Spleen (tissue), 11 donors: Measurements from ENCODE around the gene GPR15LG. TPM values are rescaled to one million over a fixed set of nuclear protein-coding genes. Genes with fewer than 3 reads are reported as not detected.

Source experiments
- DNase-seq: peaks from one replicate; pipeline ENCODE4 v3.0.0-alpha.2; 2020
- H3K27ac ChIP-seq, 8 donors: fragments of 200-600 bp; sonication (generic) in 7 of 8; 1 replicate in 4 of 8; 2 replicates in 4 of 8; pipeline versions ENCODE4 v1.5.0 to v1.8.0; 2016 to 2021; ENCODE audit warnings: inconsistent platforms in 4 of 8, mild to moderate bottlenecking in 4 of 8, moderate library complexity in 1 of 8
- H3K27me3 ChIP-seq, 7 donors: fragments of 200-600 bp; sonication (generic) in 6 of 7; replicated peaks in 1 of 7; 1 replicate in 4 of 7; 2 replicates in 3 of 7; pipeline versions ENCODE4 v1.5.0 to v1.8.0; 2016 to 2021; ENCODE audit warnings: inconsistent platforms in 3 of 7, mild to moderate bottlenecking in 1 of 7
- H3K36me3 ChIP-seq, 6 donors: fragments of 200-600 bp; sonication (generic) in 5 of 6; 1 replicate in 4 of 6; 2 replicates in 2 of 6; pipeline versions ENCODE4 v1.5.0 to v1.8.0; 2016 to 2021; ENCODE audit warnings: inconsistent platforms in 2 of 6
- H3K4me1 ChIP-seq, 6 donors: fragments of 200-600 bp; sonication (generic) in 5 of 6; 1 replicate in 3 of 6; 2 replicates in 3 of 6; pipeline versions ENCODE4 v1.5.0 to v1.8.0; 2016 to 2021; ENCODE audit warnings: inconsistent platforms in 3 of 6
- H3K4me3 ChIP-seq, 8 donors: fragments of 200-600 bp; sonication (generic) in 7 of 8; 1 replicate in 4 of 8; 2 replicates in 4 of 8; pipeline versions ENCODE4 v1.5.0 to v1.8.0; 2016 to 2021; ENCODE audit warnings: inconsistent platforms in 4 of 8, mild to moderate bottlenecking in 4 of 8, moderate library complexity in 2 of 8
- H3K9me3 ChIP-seq, 8 donors: fragments of 200-600 bp; sonication (generic) in 7 of 8; 1 replicate in 4 of 8; 2 replicates in 4 of 8; pipeline versions ENCODE4 v1.5.0 to v1.8.0; 2016 to 2021; ENCODE audit warnings: inconsistent platforms in 4 of 8
- POLR2A ChIP-seq, 3 donors: fragments of 450-650 bp; IDR thresholded peaks; one replicate each; pipeline ENCODE4 v1.5.1; 2017; ENCODE audit warnings: antibody characterized with exemption in 3 of 3, mild to moderate bottlenecking in 1 of 3
- POLR2AphosphoS5 ChIP-seq, 3 donors: sonication (generic); formaldehyde crosslinking; IDR thresholded peaks; one replicate each; pipeline ENCODE4 v1.5.1; 2017; ENCODE audit warnings: antibody characterized with exemption in 3 of 3
- WGBS, 5 donors: extraction: QIAGEN DNeasy Blood & Tissue Kit in 3 of 5; methylation state at CpG; one replicate each; pipeline versions ENCODE4 v1.1.5 to v1.1.7; 2013 to 2018; 5-methylcytosine and 5-hydroxymethylcytosine counted together
- intact Hi-C: fragments of 100-400 bp; cut with DNase I; formaldehyde crosslinking; loops from one replicate; pipeline ENCODE4 v1.15.0; 2023; ENCODE audit warnings: low total_unique reads
- polyA plus RNA-seq, 3 donors: library from polyadenylated mRNA; stranded (reverse); fragments of 200-250 nt; gene quantifications; one replicate each; pipeline ENCODE4 v1.2.1, GENCODE V29; 2013
- total RNA-seq, 7 donors: library from RNA; depleted of rRNA in 3 of 7; stranded (reverse); fragments of >200 nt in 3 of 7; fragmentation: NEBNext Ultra II Directional in 4 of 7; extraction: Animal tissue kit (Norgen Biotek cat#: 25700) in 4 of 7; gene quantifications; one replicate each; pipeline versions ENCODE4 v1.1.0 to v1.2.1, GENCODE V29; 2016 to 2021
- TF ChIP-seq, protein P1 (sequence below), 11 experiments: fragments of 200-600 bp in 7 of 11; fragments of 450-650 bp in 4 of 11; sonication (generic) in 4 of 11; IDR thresholded peaks in 8 of 11; conservative IDR thresholded peaks in 3 of 11; 1 replicate in 7 of 11; 2 replicates in 4 of 11; pipeline versions ENCODE4 v1.4.0 to v1.8.0; 2016 to 2021; ENCODE audit warnings: antibody characterized with exemption in 11 of 11, inconsistent platforms in 4 of 11, mild to moderate bottlenecking in 1 of 11
- donor health status: healthy with polysubstance abuse.
- donor health status: DM: no; HTN: no; CAD: no; lungs with moderate emphysema.
- donor health status: DM: no; HTN: no; CAD: no.
- donor health status: Bipolar disorder and iron deficiency.
- donor health status: healthy.
- donor health status: DM: no; HTN: no; CAD: no.
- donor health status: DM: yes; HTN: yes; CAD: no.

GPR15LG gene
- total and polyA plus RNA-seq, 10 donors, result 0.16 TPM; not detected in 9

DNA sequence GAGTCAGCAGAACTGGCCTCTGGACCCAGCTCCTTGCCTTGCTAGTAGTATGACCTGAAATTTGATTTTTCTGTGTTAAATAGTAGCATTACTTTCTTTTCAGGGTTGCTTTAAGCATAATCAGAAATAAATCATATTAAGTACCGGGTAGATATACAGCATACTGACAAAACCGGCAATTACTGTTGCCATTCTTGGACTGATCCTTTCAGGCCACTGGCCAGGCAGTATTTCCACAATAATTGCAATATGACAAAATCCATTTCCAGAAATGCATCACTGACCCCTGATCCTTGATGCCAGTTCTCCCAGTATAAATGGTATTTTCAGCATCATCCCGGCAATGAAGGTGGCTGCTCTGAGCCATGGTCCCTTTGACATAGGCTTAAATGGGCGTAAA is 60.9 kb downstream of the GPR15LG start:
- DNase-seq, result no peak
- Histone ChIP-seq H3K36me3 (no peaks in the 10 kb centered on the region), H3K4me3 (no peak overlapping the region), H3K27ac (no peak overlapping the region), H3K27me3 (peaks cover 0 to 37% (median 5%) of the 10 kb centered on the region in 7 donors), H3K9me3 (no peaks in the 10 kb centered on the region), H3K4me1 (no peaks in the 10 kb centered on the region)
- TF ChIP-seq, protein P1, sequence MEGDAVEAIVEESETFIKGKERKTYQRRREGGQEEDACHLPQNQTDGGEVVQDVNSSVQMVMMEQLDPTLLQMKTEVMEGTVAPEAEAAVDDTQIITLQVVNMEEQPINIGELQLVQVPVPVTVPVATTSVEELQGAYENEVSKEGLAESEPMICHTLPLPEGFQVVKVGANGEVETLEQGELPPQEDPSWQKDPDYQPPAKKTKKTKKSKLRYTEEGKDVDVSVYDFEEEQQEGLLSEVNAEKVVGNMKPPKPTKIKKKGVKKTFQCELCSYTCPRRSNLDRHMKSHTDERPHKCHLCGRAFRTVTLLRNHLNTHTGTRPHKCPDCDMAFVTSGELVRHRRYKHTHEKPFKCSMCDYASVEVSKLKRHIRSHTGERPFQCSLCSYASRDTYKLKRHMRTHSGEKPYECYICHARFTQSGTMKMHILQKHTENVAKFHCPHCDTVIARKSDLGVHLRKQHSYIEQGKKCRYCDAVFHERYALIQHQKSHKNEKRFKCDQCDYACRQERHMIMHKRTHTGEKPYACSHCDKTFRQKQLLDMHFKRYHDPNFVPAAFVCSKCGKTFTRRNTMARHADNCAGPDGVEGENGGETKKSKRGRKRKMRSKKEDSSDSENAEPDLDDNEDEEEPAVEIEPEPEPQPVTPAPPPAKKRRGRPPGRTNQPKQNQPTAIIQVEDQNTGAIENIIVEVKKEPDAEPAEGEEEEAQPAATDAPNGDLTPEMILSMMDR (IDR thresholded peaks at IDR 0.05 in 8 of 11, conservative IDR thresholded peaks at IDR 0.05 in 3 of 11), result no peak
- TF ChIP-seq POLR2A (IDR thresholded peaks at IDR 0.05), result no peak
- TF ChIP-seq POLR2AphosphoS5 (IDR thresholded peaks at IDR 0.05), result no peak
- 76 to 94% (median 90%) methylated on average over 4 of the region's 4 CpGs for WGBS, 5 donors
- intact Hi-C loops, result no loop called here

Other genes with a start within 250 kb of the GPR15LG start
- gene GHITM, start 34.3 kb upstream of the GPR15LG start, total RNA-seq, result 100 to 1,000 TPM in 5 of 7 donors, 10 to 100 TPM in 2; 95.0 to 152 (median 103) TPM
- 100 to 1,000 TPM in 1 of 3 donors, 10 to 100 TPM in 2; 69.2 to 117 (median 99.9) TPM for gene GHITM, start 34.3 kb upstream of the GPR15LG start, polyA plus RNA-seq
- 10 to 100 TPM in 1 of 7 donors, 1 to 10 TPM in 6; 2.5 to 10.6 (median 7.3) TPM for gene CDHR1, start 20.7 kb downstream of the GPR15LG start, total RNA-seq
- gene CDHR1, start 20.7 kb downstream of the GPR15LG start, polyA plus RNA-seq, result 1 to 10 TPM in 2 of 3 donors, under 1 TPM in 1; 0.53 to 2.2 (median 2.1) TPM
- gene LRIT2, start 51.7 kb downstream of the GPR15LG start, total RNA-seq, result not detected
- gene LRIT2, start 51.7 kb downstream of the GPR15LG start, polyA plus RNA-seq, result not detected
- gene LRIT1, start 67.7 kb downstream of the GPR15LG start, total RNA-seq, result not detected
- not detected for gene LRIT1, start 67.7 kb downstream of the GPR15LG start, polyA plus RNA-seq
- not detected for gene RGR, start 71.3 kb downstream of the GPR15LG start, total RNA-seq
- gene RGR, start 71.3 kb downstream of the GPR15LG start, polyA plus RNA-seq, result not detected
- gene CCSER2, start 154.8 kb downstream of the GPR15LG start, total RNA-seq, result 10 to 100 TPM; 38.9 to 61.4 (median 54.3) TPM
- 1 to 10 TPM; 5.3 to 8.1 (median 5.6) TPM for gene CCSER2, start 154.8 kb downstream of the GPR15LG start, polyA plus RNA-seq